HepG2 (cell line): Measurements from ENCODE around the gene TMTC1. TPM values are rescaled to one million over a fixed set of nuclear protein-coding genes. Genes with fewer than 3 reads are reported as not detected.

Experiments used
- ATAC-seq: fragments of 200-7000 bp; cut with Tn5 transposase; 3 replicates; pipeline ENCODE4 v1.9.1; 2020; ENCODE audit warnings: mild to moderate bottlenecking, moderate library complexity
- BruUV-seq: library from RNA; stranded (reverse); fragments of 400-500 nt; replicated peaks from 2 replicates; lab custom pipeline; 2021; lab: Mats Ljungman, UMichigan
- CTCF ChIA-PET: fragments of 300-600 bp; formaldehyde crosslinking; extraction: SDS; loops from one replicate; lab custom pipeline; 2021; ENCODE audit warnings: low total read pairs, inconsistent platforms, low intra/inter-chr PET ratio; lab: Yijun Ruan, JAX
- POLR2A ChIA-PET: fragments of 350-600 bp; sonication (Branson Sonifier 250); formaldehyde crosslinking; loops from one replicate; lab custom pipeline; 2020; ENCODE audit warnings: antibody characterized with exemption, inconsistent platforms; lab: Yijun Ruan, JAX
- DNase-seq: peaks from one replicate; pipeline ENCODE4 v3.0.0-alpha.2; 2015; ENCODE audit warnings: low spot score
- FAIRE-seq: peaks from 3 replicates; lab custom pipeline; 2011; peaks lifted over from hg19 to GRCh38; lab: Jason Lieb, UNC
- H2AFZ ChIP-seq: one replicate; pipeline ENCODE4 v1.6.1; 2011; ENCODE audit warnings: low read length, inconsistent platforms
- H3K27ac ChIP-seq: fragments of 300-600 bp; 3 replicates; pipeline ENCODE4 v1.8.0; 2011; ENCODE audit warnings: mixed run types, mild to moderate bottlenecking, mixed read lengths, low read length, inconsistent platforms; ENCODE audit not compliant: insufficient read depth; ENCODE audit errors: extremely low read length
- H3K27me3 ChIP-seq, 2 experiments: fragments of 200-600 bp in 1 of 2; 2 replicates in 1 of 2; 3 replicates in 1 of 2; pipeline versions ENCODE4 v1.6.0 to v1.8.0; 2011; ENCODE audit warnings: low read length in 2 of 2, mild to moderate bottlenecking in 2 of 2, moderate library complexity in 2 of 2, inconsistent platforms in 1 of 2; ENCODE audit not compliant: insufficient read depth in 2 of 2, control insufficient read depth in 1 of 2
- H3K36me3 ChIP-seq, 2 experiments: fragments of 200-600 bp in 1 of 2; replicated peaks in 1 of 2; 2 replicates in 1 of 2; 3 replicates in 1 of 2; pipeline versions ENCODE4 v1.5.1 to v1.8.0; 2011; ENCODE audit warnings: low read length in 2 of 2, inconsistent platforms in 1 of 2; ENCODE audit not compliant: insufficient read depth in 2 of 2, control insufficient read depth in 1 of 2
- H3K4me1 ChIP-seq: 2 replicates; pipeline ENCODE4 v1.5.1; 2012; ENCODE audit warnings: low read length, inconsistent platforms; ENCODE audit not compliant: insufficient read depth
- H3K4me2 ChIP-seq: 2 replicates; pipeline ENCODE4 v1.6.0; 2011; ENCODE audit warnings: low read depth, low read length, inconsistent platforms
- H3K4me3 ChIP-seq, 3 experiments: fragments of 200-600 bp in 1 of 3; sonication (generic), shearing (Covaris generic) in 1 of 3; replicated peaks in 1 of 3; 2 replicates each; pipeline ENCODE4 v1.5.1; 2011 to 2016; ENCODE audit warnings: low read length in 3 of 3, inconsistent platforms in 2 of 3, low read depth in 2 of 3, mild to moderate bottlenecking in 2 of 3, control low read depth in 1 of 3, mixed read lengths in 1 of 3; ENCODE audit not compliant: insufficient read depth in 1 of 3
- H3K79me2 ChIP-seq: one replicate; pipeline ENCODE4 v1.6.1; 2011; ENCODE audit warnings: low read length, inconsistent platforms; ENCODE audit not compliant: insufficient read depth
- H3K9ac ChIP-seq: 2 replicates; pipeline ENCODE4 v1.6.0; 2011; ENCODE audit warnings: mild to moderate bottlenecking, low read depth, low read length, inconsistent platforms; ENCODE audit not compliant: insufficient read depth
- H3K9me3 ChIP-seq: 2 replicates; pipeline ENCODE4 v1.5.1; 2012; ENCODE audit warnings: mild to moderate bottlenecking, low read length
- H4K20me1 ChIP-seq: 2 replicates; pipeline ENCODE4 v1.6.0; 2011; ENCODE audit warnings: inconsistent platforms, mild to moderate bottlenecking, low read length, moderate library complexity; ENCODE audit not compliant: insufficient read depth
- ZMYM3 ChIP-seq: sonication (generic); formaldehyde crosslinking; IDR thresholded peaks from 2 replicates; pipeline ENCODE4 v1.5.1; 2020; ENCODE audit warnings: mild to moderate bottlenecking, missing genetic modification reagents
- ZNF687 ChIP-seq: sonication (generic); formaldehyde crosslinking; IDR thresholded peaks from 2 replicates; pipeline ENCODE4 v1.5.1; 2020; ENCODE audit warnings: mild to moderate bottlenecking, missing genetic modification reagents, moderate library complexity
- ZNF691 ChIP-seq: sonication (generic); formaldehyde crosslinking; IDR thresholded peaks from 2 replicates; pipeline ENCODE4 v1.4.0; 2020; ENCODE audit warnings: missing genetic modification reagents, low read depth, mild to moderate bottlenecking, borderline replicate concordance
- WGBS: methylation state at CpG from one replicate; pipeline ENCODE4 v1.1.6; 2017; ENCODE audit warnings: low lambda C conversion rate; 5-methylcytosine and 5-hydroxymethylcytosine counted together
- in situ Hi-C: cut with HindIII; loops from 2 replicates; pipeline ENCODE4 v1.10.0; 2017; ENCODE audit warnings: low pct_unique_long_range_greater_than_20kb; ENCODE audit not compliant: extremely low pct_ligation_motif_present
- intact Hi-C: fragments of 100-400 bp; cut with micrococcal nuclease; formaldehyde crosslinking; loops from one replicate; pipeline ENCODE4 v1.10.0; 2022; ENCODE audit not compliant: unreplicated experiment
- polyA plus RNA-seq, 8 experiments: library from polyadenylated mRNA; depleted of rRNA in 3 of 8; stranded (reverse) in 7 of 8; unstranded in 1 of 8; fragments of >200 nt; fragmentation: Illumina TruSeq in 4 of 8; extraction: Trizol in 4 of 8; gene quantifications; 2 replicates each; pipeline versions ENCODE4 v1.2.1 to v1.2.3, GENCODE V29; 2011 to 2016; ENCODE audit warnings: low read depth in 4 of 8, missing spikeins in 1 of 8, mixed read lengths in 1 of 8; ENCODE audit not compliant: insufficient read depth in 1 of 8
- total RNA-seq, 5 experiments: library from RNA; depleted of rRNA; stranded (reverse); fragments of >200 nt; fragmentation: Illumina TruSeq; extraction: Trizol; gene quantifications; 2 replicates each; pipeline ENCODE4 v1.2.3, GENCODE V29; 2016; ENCODE audit warnings: low read depth in 1 of 5
- TF ChIP-seq, protein P1 (sequence below): sonication (generic); formaldehyde crosslinking; IDR thresholded peaks from 2 replicates; pipeline ENCODE4 v1.5.1; 2020; ENCODE audit warnings: mild to moderate bottlenecking, missing genetic modification reagents

Gene TMTC1
- total and polyA plus RNA-seq, 2 of the 13 experiments (the other 11 are each of a cell fraction or from before 2014, with no cell fraction given), result 0.69 to 1.8 TPM

GRCh38 chr12:29455087-29455486 is 328.7 kb downstream of the TMTC1 start:
- no peak for ATAC-seq
- no peak for DNase-seq
- no peaks in the 10 kb centered on the region; a peak in 1 of 5 replicates for H3K27me3 ChIP-seq
- BruUV-seq, result no TSS peak
- CTCF ChIA-PET, result no interaction called here
- TF ChIP-seq ZMYM3 (CRISPR knock-in tag), result no peak
- TF ChIP-seq, protein P1, sequence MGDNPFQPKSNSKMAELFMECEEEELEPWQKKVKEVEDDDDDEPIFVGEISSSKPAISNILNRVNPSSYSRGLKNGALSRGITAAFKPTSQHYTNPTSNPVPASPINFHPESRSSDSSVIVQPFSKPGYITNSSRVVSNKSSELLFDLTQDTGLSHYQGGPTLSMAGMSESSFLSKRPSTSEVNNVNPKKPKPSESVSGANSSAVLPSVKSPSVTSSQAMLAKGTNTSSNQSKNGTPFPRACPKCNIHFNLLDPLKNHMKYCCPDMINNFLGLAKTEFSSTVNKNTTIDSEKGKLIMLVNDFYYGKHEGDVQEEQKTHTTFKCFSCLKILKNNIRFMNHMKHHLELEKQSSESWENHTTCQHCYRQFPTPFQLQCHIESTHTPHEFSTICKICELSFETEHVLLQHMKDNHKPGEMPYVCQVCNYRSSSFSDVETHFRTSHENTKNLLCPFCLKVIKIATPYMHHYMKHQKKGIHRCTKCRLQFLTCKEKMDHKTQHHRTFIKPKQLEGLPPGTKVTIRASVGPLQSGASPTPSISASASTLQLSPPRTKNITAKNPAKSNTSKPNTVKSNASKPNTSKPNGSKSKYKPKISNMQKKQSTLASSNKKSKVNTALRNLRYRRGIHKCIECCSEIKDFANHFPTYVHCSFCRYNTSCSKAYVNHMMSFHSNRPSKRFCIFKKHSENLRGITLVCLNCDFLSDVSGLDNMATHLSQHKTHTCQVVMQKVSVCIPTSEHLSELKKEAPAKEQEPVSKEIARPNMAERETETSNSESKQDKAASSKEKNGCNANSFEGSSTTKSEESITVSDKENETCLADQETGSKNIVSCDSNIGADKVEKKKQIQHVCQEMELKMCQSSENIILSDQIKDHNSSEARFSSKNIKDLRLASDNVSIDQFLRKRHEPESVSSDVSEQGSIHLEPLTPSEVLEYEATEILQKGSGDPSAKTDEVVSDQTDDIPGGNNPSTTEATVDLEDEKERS (CRISPR knock-in tag), result no peak
- TF ChIP-seq ZNF687 (CRISPR knock-in tag), result no peak
- no peak for TF ChIP-seq ZNF691
- POLR2A ChIA-PET, result no interaction called here
- H3K79me2 ChIP-seq, result no peaks in the 10 kb centered on the region
- H3K4me1 ChIP-seq, result no peaks in the 10 kb centered on the region
- intact Hi-C loops, result no loop called here
- in situ Hi-C loops, result no loop called here
- no peaks in the 10 kb centered on the region for H3K9me3 ChIP-seq
- no peak overlapping the region for H3K9ac ChIP-seq
- H2AFZ ChIP-seq, result no peak overlapping the region
- H3K27ac ChIP-seq, result no peak overlapping the region
- no peak overlapping the region for H3K4me2 ChIP-seq
- no peak for FAIRE-seq
- H3K4me3 ChIP-seq, result no peak overlapping the region
- H4K20me1 ChIP-seq, result no peaks in the 10 kb centered on the region
- WGBS, result 42% methylated on average over 1 of the region's 1 CpG
- no peaks in the 10 kb centered on the region for H3K36me3 ChIP-seq
